Neural progenitor cell (in vitro differentiated cells): ENCODE data around the gene C4orf50.

Source experiments
- CTCF ChIP-seq: fragments of 200-600 bp; sonication (generic); IDR thresholded peaks from 2 replicates; pipeline ENCODE4 v1.5.1; 2017; ENCODE audit warnings: antibody characterized with exemption, mild to moderate bottlenecking
- EZH2 ChIP-seq: fragments of 200-600 bp; sonication (generic); IDR thresholded peaks from 2 replicates; pipeline ENCODE4 v1.6.1; 2017; ENCODE audit warnings: antibody characterized with exemption, mild to moderate bottlenecking, moderate library complexity
- EZH2phosphoT487 ChIP-seq: fragments of 200-600 bp; sonication (generic); IDR thresholded peaks from 2 replicates; pipeline ENCODE4 v1.6.1; 2017; ENCODE audit warnings: antibody characterized with exemption

- TF ChIP-seq EZH2phosphoT487 = no peak
- no peak for TF ChIP-seq CTCF
- no peak for TF ChIP-seq EZH2
These were observed 129.1 kb downstream of the C4orf50 start for GRCh38 chr4:5889002-5889696.
